Kidney (tissue), 14 donors: Measurements from ENCODE around the gene MEF2B. TPM values are rescaled to one million over a fixed set of nuclear protein-coding genes. Genes with fewer than 3 reads are reported as not detected.

Source experiments
- DNase-seq, 5 donors: peaks; one replicate each; pipeline ENCODE4 v3.0.0-alpha.2; 2013 to 2020
- FAIRE-seq: peaks from 2 replicates; lab custom pipeline; 2012; peaks lifted over from hg19 to GRCh38; lab: Jason Lieb, UNC
- H3K27ac ChIP-seq, 2 donors: one replicate each; pipeline ENCODE4 v1.7.0; 2013; ENCODE audit warnings: low read depth in 2 of 2, low read length in 2 of 2, inconsistent platforms in 1 of 2
- H3K27me3 ChIP-seq: one replicate; pipeline ENCODE4 v1.7.1; 2013; ENCODE audit warnings: low read length, inconsistent platforms; ENCODE audit not compliant: control insufficient read depth, insufficient read depth
- H3K36me3 ChIP-seq, 3 donors: one replicate each; pipeline versions ENCODE4 v1.7.0 to v1.7.1; 2013; ENCODE audit warnings: low read length in 3 of 3, control low read depth in 1 of 3, inconsistent platforms in 1 of 3; ENCODE audit not compliant: insufficient read depth in 3 of 3, control insufficient read depth in 2 of 3
- H3K4me1 ChIP-seq, 3 donors: one replicate each; pipeline versions ENCODE4 v1.7.0 to v1.7.1; 2013; ENCODE audit warnings: low read length in 3 of 3, inconsistent platforms in 1 of 3, low read depth in 1 of 3; ENCODE audit not compliant: control insufficient read depth in 2 of 3, insufficient read depth in 2 of 3
- H3K4me3 ChIP-seq, 3 donors: one replicate each; pipeline versions ENCODE4 v1.7.0 to v1.8.1; 2013; ENCODE audit warnings: low read length in 3 of 3, control low read depth in 1 of 3, inconsistent platforms in 1 of 3
- H3K9ac ChIP-seq, 3 donors: one replicate each; pipeline versions ENCODE4 v1.7.0 to v1.7.1; 2013; ENCODE audit warnings: low read length in 3 of 3, control low read depth in 1 of 3, inconsistent platforms in 1 of 3
- H3K9me3 ChIP-seq, 3 donors: one replicate each; pipeline versions ENCODE4 v1.7.0 to v1.7.1; 2013; ENCODE audit warnings: low read length in 3 of 3, control low read depth in 1 of 3, inconsistent platforms in 1 of 3; ENCODE audit not compliant: control insufficient read depth in 2 of 3, insufficient read depth in 1 of 3
- intact Hi-C: fragments of 100-400 bp; cut with DNase I; formaldehyde crosslinking; loops from one replicate; pipeline ENCODE4 v1.11.1; 2022
- polyA plus RNA-seq: library from polyadenylated mRNA; stranded (reverse); fragments of 350-450 nt; fragmentation: Illumina TruSeq; extraction: RNeasy Lipid Tissue Mini Kit (QIAGEN cat#74804); gene quantifications from one replicate; pipeline ENCODE4 v1.2.3, GENCODE V29; 2014; ENCODE audit warnings: low read depth, low replicate concordance; ENCODE audit not compliant: insufficient read depth
- total RNA-seq: library from RNA; stranded (reverse); fragmentation: NEBNext Ultra II Directional; extraction: Animal tissue kit (Norgen Biotek cat#: 25700); gene quantifications from one replicate; pipeline ENCODE4 v1.2.1, GENCODE V29; 2021
- TF ChIP-seq, protein P1 (sequence below): IDR thresholded peaks from 3 replicates; pipeline ENCODE4 v1.5.1; 2012; ENCODE audit warnings: mild to moderate bottlenecking, moderate library complexity, borderline replicate concordance; ENCODE audit not compliant: insufficient read depth; ENCODE audit errors: extremely low read depth
- donor health status: control.
- donor health status: control.
- donor health status: control.
- donor health status: control.
- donor health status: control.
- donor health status: DM: yes; HTN: yes; CAD: no.
- donor health status: Normal renal cell carcinoma (clear cell type).

MEF2B gene
- total and polyA plus RNA-seq, 2 donors from 2014 or later = 0.47 to 3.4 TPM

GRCh38 chr19:19192910-19193423, 22.9 kb upstream of the MEF2B start:
- peaks cover 0 to 18% (median 4%) of the 10 kb centered on the region in 3 donors for H3K4me1 ChIP-seq
- TF ChIP-seq, protein P1, sequence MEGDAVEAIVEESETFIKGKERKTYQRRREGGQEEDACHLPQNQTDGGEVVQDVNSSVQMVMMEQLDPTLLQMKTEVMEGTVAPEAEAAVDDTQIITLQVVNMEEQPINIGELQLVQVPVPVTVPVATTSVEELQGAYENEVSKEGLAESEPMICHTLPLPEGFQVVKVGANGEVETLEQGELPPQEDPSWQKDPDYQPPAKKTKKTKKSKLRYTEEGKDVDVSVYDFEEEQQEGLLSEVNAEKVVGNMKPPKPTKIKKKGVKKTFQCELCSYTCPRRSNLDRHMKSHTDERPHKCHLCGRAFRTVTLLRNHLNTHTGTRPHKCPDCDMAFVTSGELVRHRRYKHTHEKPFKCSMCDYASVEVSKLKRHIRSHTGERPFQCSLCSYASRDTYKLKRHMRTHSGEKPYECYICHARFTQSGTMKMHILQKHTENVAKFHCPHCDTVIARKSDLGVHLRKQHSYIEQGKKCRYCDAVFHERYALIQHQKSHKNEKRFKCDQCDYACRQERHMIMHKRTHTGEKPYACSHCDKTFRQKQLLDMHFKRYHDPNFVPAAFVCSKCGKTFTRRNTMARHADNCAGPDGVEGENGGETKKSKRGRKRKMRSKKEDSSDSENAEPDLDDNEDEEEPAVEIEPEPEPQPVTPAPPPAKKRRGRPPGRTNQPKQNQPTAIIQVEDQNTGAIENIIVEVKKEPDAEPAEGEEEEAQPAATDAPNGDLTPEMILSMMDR = no peak
- no peaks in the 10 kb centered on the region for H3K27me3 ChIP-seq
- no peak for FAIRE-seq
- peak overlapping the region; percentile 30 to 88 (median 87) for H3K9ac ChIP-seq
- DNase-seq = no peak
- peak overlapping the region; percentile 86 to 99 (median 88) for H3K4me3 ChIP-seq
- intact Hi-C loops = no loop called here
- peak overlapping the region in 1 of 2 donors; percentile 42 for H3K27ac ChIP-seq
- no peaks in the 10 kb centered on the region for H3K9me3 ChIP-seq
- H3K36me3 ChIP-seq = peaks cover 0 to 3% (median 0%) of the 10 kb centered on the region in 3 donors

DNA sequence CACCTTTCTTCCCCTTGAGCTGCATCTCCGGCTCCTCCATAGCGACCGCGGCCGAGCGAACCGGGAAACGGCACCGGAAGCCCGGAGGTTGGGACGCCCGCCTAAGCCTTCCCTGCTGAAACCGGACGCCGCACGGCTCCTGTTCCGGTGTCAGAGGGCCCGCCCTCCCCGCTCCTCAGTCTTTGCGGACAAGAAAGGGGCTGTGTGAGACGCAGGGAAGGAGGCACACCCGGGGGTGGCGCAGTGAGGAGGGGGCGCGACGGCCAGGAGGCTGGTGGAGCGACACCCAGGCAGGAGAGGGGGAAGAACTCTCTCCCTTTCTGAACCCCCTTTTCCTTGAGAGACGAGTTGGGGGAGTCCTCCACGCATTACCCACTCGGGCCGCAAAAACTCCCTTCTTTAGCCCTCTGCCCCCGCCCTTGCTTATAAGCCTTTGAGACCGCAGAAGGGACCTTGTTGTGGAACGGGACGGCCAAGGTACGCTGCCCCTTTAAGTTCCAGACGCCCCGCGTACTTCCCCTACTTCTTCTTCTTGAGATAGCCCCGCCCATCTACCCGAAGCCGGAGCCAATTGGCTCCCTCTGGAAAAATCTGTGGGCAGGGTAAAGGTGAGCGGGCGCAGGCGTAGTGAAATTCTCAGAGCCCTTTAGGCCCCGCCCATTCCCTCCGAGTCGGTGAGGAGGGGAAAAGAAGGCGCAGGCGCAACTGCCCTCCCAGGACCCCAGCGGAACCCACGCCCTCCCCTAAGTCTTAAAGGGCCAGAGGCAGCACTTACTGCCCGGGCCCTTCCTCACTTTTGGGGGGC, 22.2 kb upstream of the MEF2B start, which contains the start of the genes BORCS8 and RFXANK:
Gene BORCS8 (minus strand): TSS at position 75 of the 805 bp plus-strand sequence. CDS start 35 bp downstream, at position 40.
Gene RFXANK (plus strand): TSS at position 181 of the 805 bp plus-strand sequence. CDS start 1,689 bp downstream, outside the sequence.
- Histone ChIP-seq H3K9me3 (no peaks in the 10 kb centered on the region), H3K27me3 (no peaks in the 10 kb centered on the region), H3K27ac (peak within 1 kb of the TSS; percentile 100), H3K4me1 (peaks cover 0 to 18% (median 4%) of the 10 kb centered on the region in 3 donors), H3K36me3 (peaks cover 0 to 3% (median 0%) of the 10 kb centered on the region in 3 donors), H3K9ac (peak within 1 kb of the TSS; percentile 89 to 99 (median 99)), H3K4me3 (peak within 1 kb of the TSS; percentile 88 to 99 (median 98))
- FAIRE-seq (peak; percentile 98), DNase-seq (peak; percentile 99 to 100 (median 100))
- TF ChIP-seq, protein P1 = peak; percentile 2
- intact Hi-C loops = no loop called here

- Histone ChIP-seq H3K27me3 (no peaks in the 10 kb centered on the region), H3K9ac (peak overlapping the region; percentile 72 to 97 (median 93)), H3K4me1 (peaks cover 0 to 18% (median 4%) of the 10 kb centered on the region in 3 donors), H3K27ac (peak overlapping the region; percentile 100), H3K36me3 (no peaks in the 10 kb centered on the region), H3K4me3 (peak overlapping the region; percentile 88 to 99 (median 98)), H3K9me3 (no peaks in the 10 kb centered on the region)
- DNase-seq (no peak), FAIRE-seq (no peak)
- TF ChIP-seq, protein P1 = no peak
- intact Hi-C loops = no loop called here
Observed at GRCh38 chr19:19191768-19192077, 21.7 kb upstream of the MEF2B start.
